C4-2B (cell line): ENCODE data around the gene LGALS9B.
"Not testable (repeated sequence)": the region's sequence is repeated elsewhere in the genome, so short reads cannot be mapped to it uniquely, and the experiment has no call there.

ENCODE experiments used
- ZFX ChIP-seq: fragments of 450-650 bp; IDR thresholded peaks from 2 replicates; pipeline ENCODE4 v1.6.1; 2017
- TF ChIP-seq, protein P1 (sequence below): fragments of 450-650 bp; conservative IDR thresholded peaks from 2 replicates; pipeline ENCODE4 v1.5.1; 2017; ENCODE audit warnings: mild to moderate bottlenecking

DNA sequence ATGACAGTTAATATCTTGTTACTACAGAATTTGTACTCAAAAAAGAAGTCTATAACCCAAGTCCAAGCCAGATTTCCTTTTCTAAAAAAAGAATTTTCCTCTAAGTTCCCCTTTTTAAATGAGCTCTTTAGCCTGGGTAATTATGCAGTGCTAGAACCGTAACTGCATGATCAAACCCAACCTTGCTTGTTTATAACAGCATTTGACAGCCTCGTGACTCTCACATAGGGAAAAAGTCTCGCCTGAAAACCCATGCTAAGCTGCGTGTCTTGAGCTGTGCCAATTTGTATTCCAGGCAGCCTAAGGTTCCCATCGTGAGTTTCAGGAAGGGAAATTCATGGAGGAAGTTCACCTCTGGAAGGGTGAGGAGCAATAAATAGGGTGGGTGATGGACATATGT, 44.5 kb downstream of the LGALS9B start:
- TF ChIP-seq, protein P1, sequence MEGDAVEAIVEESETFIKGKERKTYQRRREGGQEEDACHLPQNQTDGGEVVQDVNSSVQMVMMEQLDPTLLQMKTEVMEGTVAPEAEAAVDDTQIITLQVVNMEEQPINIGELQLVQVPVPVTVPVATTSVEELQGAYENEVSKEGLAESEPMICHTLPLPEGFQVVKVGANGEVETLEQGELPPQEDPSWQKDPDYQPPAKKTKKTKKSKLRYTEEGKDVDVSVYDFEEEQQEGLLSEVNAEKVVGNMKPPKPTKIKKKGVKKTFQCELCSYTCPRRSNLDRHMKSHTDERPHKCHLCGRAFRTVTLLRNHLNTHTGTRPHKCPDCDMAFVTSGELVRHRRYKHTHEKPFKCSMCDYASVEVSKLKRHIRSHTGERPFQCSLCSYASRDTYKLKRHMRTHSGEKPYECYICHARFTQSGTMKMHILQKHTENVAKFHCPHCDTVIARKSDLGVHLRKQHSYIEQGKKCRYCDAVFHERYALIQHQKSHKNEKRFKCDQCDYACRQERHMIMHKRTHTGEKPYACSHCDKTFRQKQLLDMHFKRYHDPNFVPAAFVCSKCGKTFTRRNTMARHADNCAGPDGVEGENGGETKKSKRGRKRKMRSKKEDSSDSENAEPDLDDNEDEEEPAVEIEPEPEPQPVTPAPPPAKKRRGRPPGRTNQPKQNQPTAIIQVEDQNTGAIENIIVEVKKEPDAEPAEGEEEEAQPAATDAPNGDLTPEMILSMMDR: not testable (repeated sequence)
- not testable (repeated sequence) for TF ChIP-seq ZFX
